ENCODE results near the gene SPECC1L. TPM values are rescaled to one million over a fixed set of nuclear protein-coding genes. Genes with fewer than 3 reads are reported as not detected.

The SPECC1L gene
- total and polyA plus RNA-seq, 10 donors = 5.0 to 65.4 (median 41.5) TPM

DNA sequence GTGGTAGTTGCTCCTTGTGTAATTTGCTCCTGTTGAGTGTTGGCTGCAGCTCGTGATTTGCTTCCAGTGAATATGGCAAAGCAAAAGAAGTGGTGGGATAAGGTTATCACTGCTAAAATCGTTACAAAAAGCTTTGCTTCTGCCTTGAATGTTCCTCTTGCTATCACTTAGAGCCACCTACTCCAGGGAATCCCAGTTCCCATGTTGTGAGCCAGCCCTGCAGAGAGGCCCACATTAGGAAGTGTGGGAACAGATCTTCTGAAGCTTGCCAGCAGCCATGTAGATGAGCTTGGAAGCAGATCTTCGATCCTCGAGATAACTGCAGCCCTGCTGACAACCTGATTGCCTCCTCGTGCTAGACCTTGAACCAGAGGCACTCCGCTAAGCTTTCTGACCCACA, 71.0 kb downstream of the SPECC1L start:
- WGBS, 5 donors = 82 to 96% (median 95%) methylated on average over 6 of the region's 6 CpGs
- H3K27me3 ChIP-seq (replicated peaks in 1 of 7) = no peaks in the 10 kb centered on the region
- peaks cover 5 to 100% (median 55%) of the 10 kb centered on the region in 6 donors for H3K36me3 ChIP-seq

DNA sequence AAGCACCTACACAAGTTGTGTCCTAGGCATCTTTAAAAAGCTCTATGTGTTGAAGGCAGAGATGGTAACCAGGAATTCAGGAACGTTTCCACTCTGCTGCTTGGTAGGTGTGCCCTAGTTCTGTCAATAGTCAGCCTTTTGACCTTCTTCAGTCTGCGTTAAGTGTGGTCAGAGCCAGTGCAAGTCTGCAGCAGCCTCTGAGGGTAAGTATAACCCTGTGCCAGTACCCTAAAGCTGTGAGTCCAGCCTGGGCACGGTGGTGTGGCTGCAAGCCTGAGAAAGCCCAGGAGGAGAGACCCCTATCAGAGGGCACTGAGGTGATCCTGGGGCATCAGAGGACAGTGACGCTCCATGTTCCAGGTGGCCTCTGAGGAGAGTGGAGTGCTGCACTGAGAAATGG, 80.0 kb downstream of the SPECC1L start:
- Histone ChIP-seq H3K4me3 (no peak overlapping the region), H3K36me3 (peaks cover 0 to 100% (median 72%) of the 10 kb centered on the region in 6 donors), H3K27me3 (replicated peaks in 1 of 7) (no peaks in the 10 kb centered on the region), H3K27ac (no peak overlapping the region), H3K9me3 (peaks cover 0 to 10% (median 4%) of the 10 kb centered on the region in 8 donors), H3K4me1 (peaks cover 0 to 6% (median 0%) of the 10 kb centered on the region in 6 donors)
- 87 to 95% (median 90%) methylated on average over 4 of the region's 4 CpGs for WGBS, 5 donors
- TF ChIP-seq POLR2A (IDR thresholded peaks at IDR 0.05) (no peak), POLR2AphosphoS5 (IDR thresholded peaks at IDR 0.05) (no peak), CTCF (IDR thresholded peaks at IDR 0.05 in 8 of 11, conservative IDR thresholded peaks at IDR 0.05 in 3 of 11) (no peak)
- no peak for DNase-seq
- intact Hi-C loops (cut with DNase I; ENCODE audit: low total_unique reads) = no loop called here

More for the DNA sequence above, 71.0 kb downstream of the SPECC1L start:
- TF ChIP-seq POLR2A (IDR thresholded peaks at IDR 0.05) (no peak), CTCF (IDR thresholded peaks at IDR 0.05 in 8 of 11, conservative IDR thresholded peaks at IDR 0.05 in 3 of 11) (no peak), POLR2AphosphoS5 (IDR thresholded peaks at IDR 0.05) (no peak)
- DNase-seq = no peak
- Histone ChIP-seq H3K4me3 (no peak overlapping the region), H3K4me1 (peaks cover 0 to 21% (median 6%) of the 10 kb centered on the region in 6 donors), H3K9me3 (no peaks in the 10 kb centered on the region), H3K27ac (no peak overlapping the region)
- intact Hi-C loops (cut with DNase I; ENCODE audit: low total_unique reads) = no loop called here

GRCh38 chr22:24353121-24353520, 82.5 kb downstream of the SPECC1L start:
- Histone ChIP-seq H3K36me3 (peaks cover 0 to 97% (median 52%) of the 10 kb centered on the region in 6 donors), H3K27ac (no peak overlapping the region), H3K9me3 (peaks cover 0 to 10% (median 4%) of the 10 kb centered on the region in 8 donors), H3K4me3 (no peak overlapping the region), H3K4me1 (peaks cover 0 to 8% (median 0%) of the 10 kb centered on the region in 6 donors), H3K27me3 (replicated peaks in 1 of 7) (no peaks in the 10 kb centered on the region)
- DNase-seq = no peak
- intact Hi-C loops (cut with DNase I; ENCODE audit: low total_unique reads) = no loop called here
- TF ChIP-seq POLR2A (IDR thresholded peaks at IDR 0.05) (no peak), POLR2AphosphoS5 (IDR thresholded peaks at IDR 0.05) (no peak), CTCF (IDR thresholded peaks at IDR 0.05 in 8 of 11, conservative IDR thresholded peaks at IDR 0.05 in 3 of 11) (no peak)
- 93 to 95% (median 94%) methylated on average over 2 of the region's 2 CpGs for WGBS, 5 donors

DNA sequence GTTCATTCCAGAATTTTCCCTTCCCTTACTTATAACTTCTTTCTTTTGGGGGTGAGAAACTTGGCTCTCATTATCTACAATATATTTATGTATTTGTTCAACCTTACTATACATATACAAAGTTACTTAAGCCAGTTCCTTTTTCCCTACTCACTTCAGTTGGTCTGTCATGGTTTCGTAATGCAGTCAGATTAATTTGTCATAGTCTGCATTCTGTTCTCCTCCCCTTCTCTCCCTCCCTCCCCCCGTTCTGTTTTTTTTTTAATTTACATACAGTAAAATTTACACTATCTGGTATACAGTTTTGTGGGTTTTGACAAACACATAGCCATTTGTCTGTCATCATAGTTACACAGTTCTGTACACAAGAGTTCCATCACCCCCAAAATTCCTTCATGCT, 84.9 kb downstream of the SPECC1L start:
- peaks cover 0 to 95% (median 37%) of the 10 kb centered on the region in 6 donors for H3K36me3 ChIP-seq
- no peaks in the 10 kb centered on the region for H3K27me3 ChIP-seq (replicated peaks in 1 of 7)
- peaks cover 0 to 18% (median 5%) of the 10 kb centered on the region in 6 donors for H3K4me1 ChIP-seq
- DNase-seq = no peak
- H3K4me3 ChIP-seq = no peak overlapping the region
- intact Hi-C loops (cut with DNase I; ENCODE audit: low total_unique reads) = no loop called here
- H3K27ac ChIP-seq = no peak overlapping the region
- TF ChIP-seq POLR2AphosphoS5 (IDR thresholded peaks at IDR 0.05) (no peak), CTCF (IDR thresholded peaks at IDR 0.05 in 8 of 11, conservative IDR thresholded peaks at IDR 0.05 in 3 of 11) (no peak), POLR2A (IDR thresholded peaks at IDR 0.05) (no peak)
- 46 to 69% (median 61%) methylated on average over 2 of the region's 2 CpGs for WGBS, 5 donors
- H3K9me3 ChIP-seq = peaks cover 0 to 10% (median 4%) of the 10 kb centered on the region in 8 donors
